SJCRH30 (cell line): ENCODE data around the gene AP3B2. TPM values are rescaled to one million over a fixed set of nuclear protein-coding genes. Genes with fewer than 3 reads are reported as not detected.

Experiments
- DNase-seq, 2 experiments: peaks; one replicate each; pipeline ENCODE4 v3.0.0-alpha.2; 2015 to 2020
- H3K27ac ChIP-seq: fragments of 250-450 bp; sonication (Bioruptor Pico); 2 replicates; pipeline ENCODE4 v1.5.1; 2020; ENCODE audit warnings: mild to moderate bottlenecking, moderate library complexity
- H3K27me3 ChIP-seq: fragments of 250-450 bp; sonication (Bioruptor Pico); 2 replicates; pipeline ENCODE4 v1.5.1; 2020; ENCODE audit warnings: mild to moderate bottlenecking, moderate library complexity
- H3K36me3 ChIP-seq: fragments of 250-450 bp; sonication (Bioruptor Pico); 2 replicates; pipeline ENCODE4 v1.5.1; 2020; ENCODE audit warnings: mild to moderate bottlenecking, moderate library complexity
- H3K4me1 ChIP-seq: fragments of 250-450 bp; sonication (Bioruptor Pico); 2 replicates; pipeline ENCODE4 v1.5.1; 2020; ENCODE audit warnings: mild to moderate bottlenecking, moderate library complexity
- H3K4me3 ChIP-seq: fragments of 250-450 bp; sonication (Bioruptor Pico); 2 replicates; pipeline ENCODE4 v1.5.1; 2020; ENCODE audit warnings: mild to moderate bottlenecking, moderate library complexity
- H3K9me3 ChIP-seq: fragments of 250-450 bp; sonication (Bioruptor Pico); replicated peaks from 2 replicates; pipeline ENCODE4 v1.5.1; 2020; ENCODE audit warnings: mild to moderate bottlenecking, moderate library complexity
- total RNA-seq: library from RNA; depleted of rRNA; stranded (reverse); fragments of >200 nt; shearing (Covaris generic); gene quantifications from 2 replicates; pipeline ENCODE4 v1.2.3, GENCODE V29; 2014

AP3B2 gene
- total RNA-seq, 1 experiment from 2014 or later = not detected

GRCh38 chr15:82679626-82680199 lies 30.0 kb downstream of the AP3B2 start:
- Histone ChIP-seq H3K4me1 (no peaks in the 10 kb centered on the region), H3K27ac (no peak overlapping the region), H3K27me3 (no peaks in the 10 kb centered on the region), H3K36me3 (no peaks in the 10 kb centered on the region), H3K9me3 (no peaks in the 10 kb centered on the region), H3K4me3 (no peak overlapping the region)
- DNase-seq = no peak

GRCh38 chr15:82677720-82678323 lies 31.9 kb downstream of the AP3B2 start:
- Histone ChIP-seq H3K36me3 (no peaks in the 10 kb centered on the region), H3K4me1 (no peaks in the 10 kb centered on the region), H3K27me3 (no peaks in the 10 kb centered on the region), H3K4me3 (no peak overlapping the region), H3K27ac (no peak overlapping the region), H3K9me3 (no peaks in the 10 kb centered on the region)
- no peak for DNase-seq

GRCh38 chr15:82674873-82675272 lies 34.8 kb downstream of the AP3B2 start:
- Histone ChIP-seq H3K27ac (no peak overlapping the region), H3K36me3 (no peaks in the 10 kb centered on the region), H3K27me3 (no peaks in the 10 kb centered on the region), H3K4me3 (no peak overlapping the region), H3K4me1 (no peaks in the 10 kb centered on the region), H3K9me3 (no peaks in the 10 kb centered on the region)
- DNase-seq = no peak

GRCh38 chr15:82670699-82671098 lies 39.0 kb downstream of the AP3B2 start:
- Histone ChIP-seq H3K27me3 (no peaks in the 10 kb centered on the region), H3K4me3 (no peak overlapping the region), H3K27ac (no peak overlapping the region), H3K9me3 (no peaks in the 10 kb centered on the region), H3K36me3 (no peaks in the 10 kb centered on the region), H3K4me1 (no peaks in the 10 kb centered on the region)
- DNase-seq = no peak

GRCh38 chr15:82666606-82667005 lies 43.1 kb downstream of the AP3B2 start:
- no peak overlapping the region for H3K27ac ChIP-seq
- H3K36me3 ChIP-seq = no peaks in the 10 kb centered on the region
- no peak overlapping the region for H3K4me3 ChIP-seq
- no peak for DNase-seq
- no peaks in the 10 kb centered on the region for H3K4me1 ChIP-seq
- H3K9me3 ChIP-seq = no peaks in the 10 kb centered on the region
- no peaks in the 10 kb centered on the region for H3K27me3 ChIP-seq

- no peak overlapping the region for H3K27ac ChIP-seq
- no peaks in the 10 kb centered on the region for H3K4me1 ChIP-seq
- no peaks in the 10 kb centered on the region for H3K36me3 ChIP-seq
- no peaks in the 10 kb centered on the region for H3K9me3 ChIP-seq
- no peaks in the 10 kb centered on the region for H3K27me3 ChIP-seq
- no peak overlapping the region for H3K4me3 ChIP-seq
- DNase-seq = no peak
These were observed 45.7 kb downstream of the AP3B2 start for GRCh38 chr15:82664021-82664420.

- H3K36me3 ChIP-seq = no peaks in the 10 kb centered on the region
- DNase-seq = peak; percentile 71 to 81
- no peak overlapping the region for H3K4me3 ChIP-seq
- no peak overlapping the region for H3K27ac ChIP-seq
- no peaks in the 10 kb centered on the region for H3K27me3 ChIP-seq
- no peaks in the 10 kb centered on the region for H3K9me3 ChIP-seq
- H3K4me1 ChIP-seq = no peaks in the 10 kb centered on the region
These were observed 46.5 kb downstream of the AP3B2 start for GRCh38 chr15:82663186-82663600.

- Histone ChIP-seq H3K27ac (no peak overlapping the region), H3K4me1 (no peaks in the 10 kb centered on the region), H3K4me3 (no peak overlapping the region), H3K9me3 (no peaks in the 10 kb centered on the region), H3K36me3 (no peaks in the 10 kb centered on the region), H3K27me3 (no peaks in the 10 kb centered on the region)
- no peak for DNase-seq
These were observed 47.0 kb downstream of the AP3B2 start for GRCh38 chr15:82662641-82663040.

- no peaks in the 10 kb centered on the region for H3K27me3 ChIP-seq
- H3K4me1 ChIP-seq = no peaks in the 10 kb centered on the region
- DNase-seq = no peak
- no peak overlapping the region for H3K27ac ChIP-seq
- H3K4me3 ChIP-seq = no peak overlapping the region
- H3K36me3 ChIP-seq = no peaks in the 10 kb centered on the region
- H3K9me3 ChIP-seq = no peaks in the 10 kb centered on the region
These were observed 49.3 kb downstream of the AP3B2 start for GRCh38 chr15:82660378-82660777.

- Histone ChIP-seq H3K27me3 (no peaks in the 10 kb centered on the region), H3K36me3 (no peaks in the 10 kb centered on the region)
- DNase-seq = no peak
These were observed 52.9 kb downstream of the AP3B2 start for GRCh38 chr15:82656641-82657266.

GRCh38 chr15:82655606-82656005 lies 54.1 kb downstream of the AP3B2 start:
- H3K4me1 ChIP-seq = no peaks in the 10 kb centered on the region
- no peak for DNase-seq
- no peaks in the 10 kb centered on the region for H3K36me3 ChIP-seq
- no peak overlapping the region for H3K27ac ChIP-seq
- no peaks in the 10 kb centered on the region for H3K9me3 ChIP-seq
- H3K27me3 ChIP-seq = no peaks in the 10 kb centered on the region
- no peak overlapping the region for H3K4me3 ChIP-seq

More at GRCh38 chr15:82656641-82657266, 52.9 kb downstream of the AP3B2 start:
- Histone ChIP-seq H3K9me3 (no peaks in the 10 kb centered on the region), H3K4me1 (no peaks in the 10 kb centered on the region), H3K4me3 (no peak overlapping the region), H3K27ac (no peak overlapping the region)

GRCh38 chr15:82653483-82654168 lies 56.0 kb downstream of the AP3B2 start:
- no peaks in the 10 kb centered on the region for H3K4me1 ChIP-seq
- DNase-seq = no peak
- H3K27me3 ChIP-seq = no peaks in the 10 kb centered on the region
- H3K9me3 ChIP-seq = no peaks in the 10 kb centered on the region
- H3K27ac ChIP-seq = no peak overlapping the region
- H3K4me3 ChIP-seq = no peak overlapping the region
- H3K36me3 ChIP-seq = no peaks in the 10 kb centered on the region

- Histone ChIP-seq H3K4me1 (no peaks in the 10 kb centered on the region), H3K4me3 (no peak overlapping the region), H3K36me3 (no peaks in the 10 kb centered on the region), H3K27ac (no peak overlapping the region), H3K9me3 (no peaks in the 10 kb centered on the region), H3K27me3 (no peaks in the 10 kb centered on the region)
- no peak for DNase-seq
These were observed 58.0 kb downstream of the AP3B2 start for GRCh38 chr15:82651708-82652107.

- no peak overlapping the region for H3K27ac ChIP-seq
- H3K4me3 ChIP-seq = no peak overlapping the region
- H3K36me3 ChIP-seq = no peaks in the 10 kb centered on the region
- H3K9me3 ChIP-seq = no peaks in the 10 kb centered on the region
- H3K4me1 ChIP-seq = no peaks in the 10 kb centered on the region
- no peaks in the 10 kb centered on the region for H3K27me3 ChIP-seq
- no peak for DNase-seq
These were observed 59.5 kb downstream of the AP3B2 start for GRCh38 chr15:82650046-82650670.
